Right lobe of liver (tissue), 4 donors: Measurements from ENCODE around the gene POGK.

Experiments used
- POLR2A ChIP-seq: fragments of 450-650 bp; IDR thresholded peaks from one replicate; pipeline ENCODE4 v1.6.1; 2017; ENCODE audit warnings: antibody characterized with exemption, mild to moderate bottlenecking
- TF ChIP-seq, protein P1 (sequence below), 4 donors: fragments of 200-600 bp in 3 of 4; fragments of 450-650 bp in 1 of 4; IDR thresholded peaks; one replicate each; pipeline versions ENCODE4 v1.5.1 to v1.8.0; 2016 to 2022; ENCODE audit warnings: antibody characterized with exemption in 4 of 4, mild to moderate bottlenecking in 2 of 4
- donor health status: DM: no; HTN: no; CAD: no.
- donor health status: DM: no; HTN: no; CAD: no.
- donor health status: DM: no; HTN: yes; CAD: no.

DNA sequence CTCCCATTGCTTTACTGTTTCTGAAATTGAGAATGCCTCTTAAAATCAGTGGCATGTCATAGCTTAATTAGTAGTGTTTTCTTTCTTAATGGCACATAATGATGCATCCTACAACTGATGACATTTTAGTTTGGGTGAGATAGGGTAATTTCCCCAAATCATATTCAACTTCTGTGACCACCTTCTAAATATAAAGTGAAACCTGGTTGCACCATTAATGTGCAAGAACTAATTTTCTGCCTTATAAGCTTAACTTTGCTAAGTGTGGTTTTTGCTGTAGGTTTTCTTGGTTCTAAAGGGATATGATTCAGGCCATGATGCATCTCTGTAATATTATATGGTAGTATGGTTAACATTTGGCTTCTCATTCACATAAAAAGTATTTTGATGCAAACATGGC, 8.9 kb downstream of the POGK start:
- TF ChIP-seq, protein P1, sequence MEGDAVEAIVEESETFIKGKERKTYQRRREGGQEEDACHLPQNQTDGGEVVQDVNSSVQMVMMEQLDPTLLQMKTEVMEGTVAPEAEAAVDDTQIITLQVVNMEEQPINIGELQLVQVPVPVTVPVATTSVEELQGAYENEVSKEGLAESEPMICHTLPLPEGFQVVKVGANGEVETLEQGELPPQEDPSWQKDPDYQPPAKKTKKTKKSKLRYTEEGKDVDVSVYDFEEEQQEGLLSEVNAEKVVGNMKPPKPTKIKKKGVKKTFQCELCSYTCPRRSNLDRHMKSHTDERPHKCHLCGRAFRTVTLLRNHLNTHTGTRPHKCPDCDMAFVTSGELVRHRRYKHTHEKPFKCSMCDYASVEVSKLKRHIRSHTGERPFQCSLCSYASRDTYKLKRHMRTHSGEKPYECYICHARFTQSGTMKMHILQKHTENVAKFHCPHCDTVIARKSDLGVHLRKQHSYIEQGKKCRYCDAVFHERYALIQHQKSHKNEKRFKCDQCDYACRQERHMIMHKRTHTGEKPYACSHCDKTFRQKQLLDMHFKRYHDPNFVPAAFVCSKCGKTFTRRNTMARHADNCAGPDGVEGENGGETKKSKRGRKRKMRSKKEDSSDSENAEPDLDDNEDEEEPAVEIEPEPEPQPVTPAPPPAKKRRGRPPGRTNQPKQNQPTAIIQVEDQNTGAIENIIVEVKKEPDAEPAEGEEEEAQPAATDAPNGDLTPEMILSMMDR (IDR thresholded peaks at IDR 0.05), result no peak
- TF ChIP-seq POLR2A, result no peak
